LNCaP clone FGC (cell line): ENCODE results near the gene CEPT1.

Experiments used
- DNase-seq: peaks from one replicate; pipeline ENCODE4 v3.0.0-alpha.2; 2011; ENCODE audit warnings: low read depth
- H3K4me3 ChIP-seq: 2 replicates; pipeline ENCODE4 v1.5.1; 2011; ENCODE audit warnings: mild to moderate bottlenecking, low read depth, low read length, control low read depth
- TF ChIP-seq, protein P1 (sequence below): IDR thresholded peaks from 2 replicates; pipeline ENCODE4 v1.5.1; 2012; ENCODE audit warnings: mild to moderate bottlenecking; ENCODE audit not compliant: control insufficient read depth, insufficient read depth; ENCODE audit errors: extremely low read depth

Gene CEPT1

GRCh38 chr1:111228748-111229126 is 88.7 kb downstream of the CEPT1 start:
- no peak for DNase-seq
- H3K4me3 ChIP-seq: no peak overlapping the region
- TF ChIP-seq, protein P1, sequence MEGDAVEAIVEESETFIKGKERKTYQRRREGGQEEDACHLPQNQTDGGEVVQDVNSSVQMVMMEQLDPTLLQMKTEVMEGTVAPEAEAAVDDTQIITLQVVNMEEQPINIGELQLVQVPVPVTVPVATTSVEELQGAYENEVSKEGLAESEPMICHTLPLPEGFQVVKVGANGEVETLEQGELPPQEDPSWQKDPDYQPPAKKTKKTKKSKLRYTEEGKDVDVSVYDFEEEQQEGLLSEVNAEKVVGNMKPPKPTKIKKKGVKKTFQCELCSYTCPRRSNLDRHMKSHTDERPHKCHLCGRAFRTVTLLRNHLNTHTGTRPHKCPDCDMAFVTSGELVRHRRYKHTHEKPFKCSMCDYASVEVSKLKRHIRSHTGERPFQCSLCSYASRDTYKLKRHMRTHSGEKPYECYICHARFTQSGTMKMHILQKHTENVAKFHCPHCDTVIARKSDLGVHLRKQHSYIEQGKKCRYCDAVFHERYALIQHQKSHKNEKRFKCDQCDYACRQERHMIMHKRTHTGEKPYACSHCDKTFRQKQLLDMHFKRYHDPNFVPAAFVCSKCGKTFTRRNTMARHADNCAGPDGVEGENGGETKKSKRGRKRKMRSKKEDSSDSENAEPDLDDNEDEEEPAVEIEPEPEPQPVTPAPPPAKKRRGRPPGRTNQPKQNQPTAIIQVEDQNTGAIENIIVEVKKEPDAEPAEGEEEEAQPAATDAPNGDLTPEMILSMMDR: no peak

DNA sequence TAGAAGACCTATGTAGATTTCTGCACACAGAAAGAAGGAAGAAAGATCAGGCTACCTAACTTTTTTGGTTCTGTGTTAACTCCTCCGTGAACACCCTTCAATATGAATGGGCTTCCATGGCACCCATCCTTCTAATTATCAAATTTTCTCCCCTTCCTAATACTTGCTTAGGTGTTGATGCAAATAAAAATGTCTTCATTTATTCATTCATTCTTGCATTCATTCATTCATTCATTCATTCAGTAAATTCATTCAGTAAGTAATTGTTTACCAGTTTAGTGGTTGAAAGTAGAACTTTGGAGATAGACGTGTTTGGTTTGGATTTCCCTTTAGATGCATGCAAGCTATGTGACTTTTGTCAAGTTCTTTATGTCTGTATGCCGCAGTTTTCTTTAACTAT is 92.1 kb downstream of the CEPT1 start:
- H3K4me3 ChIP-seq: no peak overlapping the region
- no peak for DNase-seq

GRCh38 chr1:111234258-111234657 is 94.2 kb downstream of the CEPT1 start:
- no peak for DNase-seq
- TF ChIP-seq, protein P1: no peak
- H3K4me3 ChIP-seq: no peak overlapping the region

More for the DNA sequence above, 92.1 kb downstream of the CEPT1 start:
- TF ChIP-seq, protein P1: no peak
